Endothelial cell of umbilical vein (primary cell): ENCODE data around the gene FOSL2. TPM values are rescaled to one million over a fixed set of nuclear protein-coding genes. Genes with fewer than 3 reads are reported as not detected.
A peak's percentile ranks its signal among the peaks of the same experiment; 100 is the strongest.

ENCODE experiments used
- BruUV-seq: library from RNA; stranded (reverse); fragments of 400-500 nt; replicated peaks from 2 replicates; lab custom pipeline; 2021; lab: Mats Ljungman, UMichigan
- CTCF ChIA-PET: fragments of 300-600, 350-600 bp; sonication (Branson Sonifier 250); formaldehyde crosslinking; loops from one replicate; lab custom pipeline; 2021; ENCODE audit warnings: antibody characterized with exemption, inconsistent platforms; lab: Charles Lee
- POLR2A ChIA-PET: fragments of 300-600, 350-600 bp; sonication (Branson Sonifier 250); formaldehyde crosslinking; loops from one replicate; lab custom pipeline; 2021; ENCODE audit warnings: antibody characterized with exemption, inconsistent platforms; lab: Charles Lee
- DNase-seq: peaks from one replicate; pipeline ENCODE4 v3.0.0-alpha.2; 2011; ENCODE audit warnings: low read depth, low spot score
- FAIRE-seq: peaks from 2 replicates; lab custom pipeline; 2011; peaks lifted over from hg19 to GRCh38; lab: Jason Lieb, UNC
- H2AFZ ChIP-seq: 2 replicates; pipeline ENCODE4 v1.6.0; 2012; ENCODE audit warnings: low read depth, low read length, control low read depth, inconsistent platforms
- H3K27ac ChIP-seq: 2 replicates; pipeline ENCODE4 v1.5.1; 2011; ENCODE audit warnings: low read depth, mild to moderate bottlenecking, control low read depth, low read length, moderate library complexity; ENCODE audit not compliant: insufficient read depth
- H3K27me3 ChIP-seq, 2 experiments: 2 replicates each; pipeline versions ENCODE4 v1.6.0 to v1.6.1; 2011; ENCODE audit warnings: low read length in 2 of 2, mixed read lengths in 1 of 2; ENCODE audit not compliant: control insufficient read depth in 2 of 2, insufficient read depth in 2 of 2
- H3K36me3 ChIP-seq, 2 experiments: 2 replicates in 1 of 2; 3 replicates in 1 of 2; pipeline ENCODE4 v1.5.1; 2011; ENCODE audit warnings: low read length in 2 of 2, mild to moderate bottlenecking in 1 of 2, moderate library complexity in 1 of 2; ENCODE audit not compliant: control insufficient read depth in 2 of 2, insufficient read depth in 2 of 2; ENCODE audit errors: extremely low read depth in 1 of 2
- H3K4me1 ChIP-seq: 3 replicates; pipeline ENCODE4 v1.5.1; 2011; ENCODE audit warnings: mild to moderate bottlenecking, low read length; ENCODE audit not compliant: control insufficient read depth, insufficient read depth; ENCODE audit errors: extremely low read depth
- H3K4me2 ChIP-seq: 2 replicates; pipeline ENCODE4 v1.6.1; 2011; ENCODE audit warnings: low read length, control low read depth, mixed read lengths; ENCODE audit not compliant: insufficient read depth
- H3K4me3 ChIP-seq, 3 experiments: fragments of 200-600 bp in 1 of 3; sonication (generic), shearing (Covaris generic) in 1 of 3; replicated peaks in 1 of 3; 2 replicates each; pipeline ENCODE4 v1.5.1; 2011 to 2016; ENCODE audit warnings: control low read depth in 3 of 3, low read length in 3 of 3, mild to moderate bottlenecking in 2 of 3, inconsistent platforms in 1 of 3, low read depth in 1 of 3, moderate library complexity in 1 of 3; ENCODE audit not compliant: insufficient read depth in 1 of 3
- H3K79me2 ChIP-seq: 2 replicates; pipeline ENCODE4 v1.6.0; 2012; ENCODE audit warnings: low read length, inconsistent platforms; ENCODE audit not compliant: control insufficient read depth, insufficient read depth
- H3K9ac ChIP-seq: replicated peaks from 2 replicates; pipeline ENCODE3; 2011; ENCODE audit warnings: low read length, control low read depth; ENCODE audit not compliant: insufficient read depth; ENCODE audit errors: extremely low read depth
- H3K9me1 ChIP-seq: replicated peaks from 3 replicates; pipeline ENCODE4 v1.6.0; 2011; ENCODE audit warnings: mild to moderate bottlenecking, low read length; ENCODE audit not compliant: control insufficient read depth, insufficient read depth; ENCODE audit errors: extremely low read depth
- H3K9me3 ChIP-seq: replicated peaks from 2 replicates; pipeline ENCODE4 v1.5.1; 2012; ENCODE audit warnings: low read length, inconsistent platforms; ENCODE audit not compliant: control insufficient read depth, insufficient read depth
- H4K20me1 ChIP-seq: replicated peaks from 2 replicates; pipeline ENCODE3; 2011; ENCODE audit warnings: mild to moderate bottlenecking, low read length; ENCODE audit not compliant: control insufficient read depth, insufficient read depth; ENCODE audit errors: extremely low read depth
- CTCF ChIP-seq, 2 donors: IDR thresholded peaks; 1 replicate in 1 of 2; 2 replicates in 1 of 2; pipeline ENCODE4 v1.5.1; 2011; ENCODE audit warnings: low read length in 2 of 2, mild to moderate bottlenecking in 2 of 2, moderate library complexity in 2 of 2, control low read depth in 1 of 2, inconsistent platforms in 1 of 2, low read depth in 1 of 2; ENCODE audit not compliant: insufficient read depth in 1 of 2; ENCODE audit errors: extremely low read depth in 1 of 2
- EZH2 ChIP-seq: IDR thresholded peaks from 2 replicates; pipeline ENCODE4 v1.6.1; 2012; ENCODE audit warnings: borderline replicate concordance, low read depth, mild to moderate bottlenecking, moderate library complexity, low read length, inconsistent platforms; ENCODE audit not compliant: severe bottlenecking
- GATA2 ChIP-seq: IDR thresholded peaks from 2 replicates; pipeline ENCODE4 v1.7.0; 2011; ENCODE audit warnings: low read depth, mild to moderate bottlenecking, moderate library complexity, mixed read lengths, low read length; ENCODE audit not compliant: insufficient read length, insufficient read depth
- MAX ChIP-seq: IDR thresholded peaks from 2 replicates; pipeline ENCODE4 v1.6.1; 2011; ENCODE audit not compliant: insufficient read depth, insufficient read length
- MYC ChIP-seq: IDR thresholded peaks from one replicate; pipeline ENCODE4 v1.6.1; 2011; ENCODE audit warnings: mild to moderate bottlenecking, low read depth, low read length
- POLR2A ChIP-seq: IDR thresholded peaks from 2 replicates; pipeline ENCODE4 v1.6.1; 2012; ENCODE audit warnings: low read depth, mild to moderate bottlenecking, control low read depth, low read length
- POLR2AphosphoS5 ChIP-seq: IDR thresholded peaks from 2 replicates; pipeline ENCODE4 v1.6.1; 2012; ENCODE audit warnings: low read depth, mild to moderate bottlenecking, control low read depth, low read length, moderate library complexity; ENCODE audit not compliant: insufficient read depth
- dilution Hi-C: fragments of 300-500 bp; cut with MboI; formaldehyde crosslinking; loops from one replicate; pipeline ENCODE4 v1.15.0; 2019; ENCODE audit warnings: low sequenced_read_pairs; ENCODE audit not compliant: extremely low pct_ligation_motif_present
- intact Hi-C: fragments of 100-400 bp; cut with micrococcal nuclease; formaldehyde crosslinking; loops from one replicate; pipeline ENCODE4 v1.10.0; 2022
- polyA plus RNA-seq, 4 experiments: library from polyadenylated mRNA; depleted of rRNA in 3 of 4; stranded (reverse) in 3 of 4; unstranded in 1 of 4; fragments of >200 nt; gene quantifications; 2 replicates each; pipeline versions ENCODE4 v1.2.1 to v1.2.3, GENCODE V29; 2011 to 2012; ENCODE audit warnings: missing spikeins in 1 of 4
- total RNA-seq: library from RNA; stranded (reverse); gene quantifications from 2 replicates; pipeline ENCODE4 v1.2.3, GENCODE V29; 2021

Gene FOSL2
- total and polyA plus RNA-seq, 2 donors (not counting 3 experiments of a cell fraction or from before 2014, with no cell fraction given): 43.9 to 85.3 TPM

- Histone ChIP-seq H4K20me1 (no peaks in the 10 kb centered on the region), H3K9me3 (no peaks in the 10 kb centered on the region), H3K9me1 (no peaks in the 10 kb centered on the region), H3K27ac (peak overlapping the region; percentile 49), H3K4me3 (no peak overlapping the region), H3K36me3 (no peaks in the 10 kb centered on the region), H3K79me2 (no peaks in the 10 kb centered on the region), H3K4me2 (no peak overlapping the region), H2AFZ (no peak overlapping the region), H3K9ac (no peak overlapping the region), H3K4me1 (peaks cover 29% of the 10 kb centered on the region), H3K27me3 (no peaks in the 10 kb centered on the region)
- BruUV-seq: no TSS peak
- no peak for DNase-seq
- no peak for FAIRE-seq
- TF ChIP-seq MAX (no peak), GATA2 (no peak), CTCF (IDR thresholded peaks at IDR 0.05; ENCODE audit: extremely low read depth in 1 of 2, insufficient read depth in 1 of 2, low read depth in 1 of 2, low read length in 2 of 2) (no peak), POLR2AphosphoS5 (no peak), EZH2 (no peak), MYC (no peak), POLR2A (no peak)
- intact Hi-C loops: loop anchor here (1.0 kb wide), 1 partner anchor 35 kb away; no protein-coding TSS in a partner anchor
- ChIA-PET POLR2A (interaction anchor here (1.0 to 1.1 kb wide), 3 partner anchors 9 to 37 kb away, joined by 3 to 4 read pairs (median 3); partner anchors contain the start of gene FOSL2), CTCF (interaction anchor here (1.3 to 2.6 kb wide), 4 partner anchors 10 to 547 kb away, joined by 3 to 10 read pairs (median 6); no protein-coding TSS in a partner anchor)
- dilution Hi-C loops: no loop called here
These were observed 37.6 kb upstream of the FOSL2 start for GRCh38 chr2:28354920-28355520.
